MM.1S (cell line): ENCODE data around the gene MPL.

ENCODE experiments used
- CTCF ChIP-seq: fragments of 300-600 bp; sonication (generic); IDR thresholded peaks from 2 replicates; pipeline ENCODE4 v1.5.1; 2016; ENCODE audit warnings: antibody characterized with exemption, low read length, mixed read lengths
- EZH2phosphoT487 ChIP-seq: fragments of 300-600 bp; sonication (generic); IDR thresholded peaks from 2 replicates; pipeline ENCODE4 v1.6.1; 2018; ENCODE audit warnings: antibody characterized with exemption, low read length

- TF ChIP-seq CTCF (no peak), EZH2phosphoT487 (no peak)
Observed at GRCh38 chr1:43322506-43322905, 15.1 kb upstream of the MPL start.
